Esophagus (tissue), 2 donors: ENCODE data around the gene CFHR4. TPM values are rescaled to one million over a fixed set of nuclear protein-coding genes. Genes with fewer than 3 reads are reported as not detected.

Source experiments
- polyA plus RNA-seq, 2 donors: library from polyadenylated mRNA; stranded (reverse); fragments of 200-250 nt; gene quantifications; one replicate each; pipeline ENCODE4 v1.2.3, GENCODE V29; 2013
- donor health status: healthy with polysubstance abuse.
- donor health status: Bipolar disorder and iron deficiency.

Gene CFHR4
- polyA plus RNA-seq, 2 donors = not detected

Other genes with a start within 250 kb of the CFHR4 start
- gene CFH, start 236.0 kb upstream of the CFHR4 start, polyA plus RNA-seq = 10 to 100 TPM in 1 of 2 donors, 1 to 10 TPM in 1; 7.0 to 15.7 TPM
- gene CFHR3, start 113.2 kb upstream of the CFHR4 start, polyA plus RNA-seq = under 1 TPM in 1 of 2 donors, not detected in 1; 0.02 TPM
- not detected for gene CFHR1, start 68.3 kb upstream of the CFHR4 start, polyA plus RNA-seq
- gene CFHR2, start 55.7 kb downstream of the CFHR4 start, polyA plus RNA-seq = not detected
- not detected for gene CFHR5, start 89.5 kb downstream of the CFHR4 start, polyA plus RNA-seq
- gene F13B, start 179.2 kb downstream of the CFHR4 start, polyA plus RNA-seq = not detected